Spinal cord (tissue), 10 donors: ENCODE data around the gene UBA5. TPM values are rescaled to one million over a fixed set of nuclear protein-coding genes. Genes with fewer than 3 reads are reported as not detected.
"Not testable (repeated sequence)": the region's sequence is repeated elsewhere in the genome, so short reads cannot be mapped to it uniquely, and the experiment has no call there.

Experiments
- DNase-seq, 6 donors: peaks; one replicate each; pipeline versions ENCODE4 v3.0.0 to v3.0.0-alpha.2; 2013 to 2015; ENCODE audit warnings: low spot score in 6 of 6, low read depth in 4 of 6
- H3K27ac ChIP-seq: one replicate; pipeline ENCODE4 v1.5.1; 2013; ENCODE audit warnings: low read depth, low read length, control low read depth
- H3K27me3 ChIP-seq: one replicate; pipeline ENCODE4 v1.6.1; 2013; ENCODE audit warnings: low read length; ENCODE audit not compliant: control insufficient read depth, insufficient read depth
- H3K36me3 ChIP-seq: one replicate; pipeline ENCODE4 v1.6.1; 2013; ENCODE audit warnings: low read length; ENCODE audit not compliant: control insufficient read depth, insufficient read depth
- H3K4me1 ChIP-seq: one replicate; pipeline ENCODE4 v1.6.1; 2013; ENCODE audit warnings: low read length; ENCODE audit not compliant: control insufficient read depth, insufficient read depth
- H3K4me3 ChIP-seq: one replicate; pipeline ENCODE4 v1.5.1; 2013; ENCODE audit warnings: low read depth, low read length, control low read depth
- H3K9me3 ChIP-seq: one replicate; pipeline ENCODE4 v1.6.1; 2013; ENCODE audit warnings: low read length; ENCODE audit not compliant: control insufficient read depth, insufficient read depth
- WGBS: methylation state at CpG from one replicate; pipeline ENCODE4 v1.1.5; 2013; ENCODE audit warnings: missing lambda C conversion rate; ENCODE audit not compliant: insufficient coverage; 5-methylcytosine and 5-hydroxymethylcytosine counted together
- polyA plus RNA-seq, 2 donors: library from polyadenylated mRNA; unstranded; fragments of 120-200 nt; gene quantifications; one replicate each; pipeline ENCODE4 v1.2.1, GENCODE V29; 2013; ENCODE audit not compliant: insufficient read length in 2 of 2
- total RNA-seq, 2 donors: library from RNA; depleted of rRNA in 1 of 2; stranded (reverse); fragments of 120-200 nt in 1 of 2; fragments of >200 nt in 1 of 2; gene quantifications; one replicate each; pipeline versions ENCODE4 v1.2.3 to v1.2.4, GENCODE V29; 2013 to 2014
- donor health status: healthy.

Gene UBA5
- total and polyA plus RNA-seq, 4 donors = 44.5 to 79.2 (median 57.2) TPM

DNA sequence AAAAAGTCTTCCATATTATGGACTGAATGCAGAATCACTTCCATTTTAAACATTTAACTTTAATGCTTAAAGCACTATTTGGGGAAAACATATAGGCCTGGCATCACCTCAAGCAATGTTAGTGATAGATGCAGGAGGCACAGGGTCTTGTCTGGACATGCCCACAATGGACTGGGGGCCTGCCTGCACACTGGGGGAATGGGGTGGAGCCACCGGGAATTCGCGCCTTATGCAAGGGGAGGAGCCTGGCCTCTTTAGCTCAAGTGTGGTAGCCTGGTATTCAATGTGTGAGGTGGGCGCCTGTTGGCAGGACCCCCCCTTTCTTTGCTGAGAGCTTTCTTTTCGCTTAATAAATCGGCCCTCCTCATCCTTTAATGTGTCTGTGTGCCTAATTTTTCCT lies 33.2 kb upstream of the UBA5 start:
- WGBS = no CpG with 5 or more reads among the region's 6 CpGs
- Histone ChIP-seq H3K36me3 (peaks cover 8% of the 10 kb centered on the region), H3K27ac (no peak overlapping the region), H3K4me1 (no peaks in the 10 kb centered on the region), H3K27me3 (no peaks in the 10 kb centered on the region), H3K4me3 (no peak overlapping the region), H3K9me3 (no peaks in the 10 kb centered on the region)
- DNase-seq = no peak

DNA sequence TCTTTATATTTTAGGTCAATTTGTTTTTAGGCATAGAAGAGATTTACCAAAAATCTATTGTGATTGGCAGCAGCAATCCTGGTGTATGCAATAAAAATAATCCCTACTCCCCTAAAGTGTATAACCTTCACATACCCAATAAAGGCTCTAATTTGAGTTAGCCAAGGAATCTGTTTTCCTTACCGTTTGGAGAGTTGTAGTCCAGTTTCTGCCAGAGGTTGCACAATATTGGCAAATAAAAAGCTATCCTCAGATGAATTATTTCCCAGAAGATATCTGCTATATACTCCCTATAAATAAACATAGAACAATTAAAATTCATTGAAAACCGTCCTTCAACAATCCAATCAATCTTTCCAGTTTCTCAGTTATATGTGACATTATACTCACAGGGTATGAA lies 32.0 kb upstream of the UBA5 start:
- Histone ChIP-seq H3K27me3 (no peaks in the 10 kb centered on the region), H3K4me1 (no peaks in the 10 kb centered on the region), H3K27ac (no peak overlapping the region), H3K36me3 (peaks cover 8% of the 10 kb centered on the region), H3K9me3 (no peaks in the 10 kb centered on the region), H3K4me3 (no peak overlapping the region)
- WGBS = 83% methylated on average over 1 of the region's 2 CpGs
- no peak for DNase-seq

DNA sequence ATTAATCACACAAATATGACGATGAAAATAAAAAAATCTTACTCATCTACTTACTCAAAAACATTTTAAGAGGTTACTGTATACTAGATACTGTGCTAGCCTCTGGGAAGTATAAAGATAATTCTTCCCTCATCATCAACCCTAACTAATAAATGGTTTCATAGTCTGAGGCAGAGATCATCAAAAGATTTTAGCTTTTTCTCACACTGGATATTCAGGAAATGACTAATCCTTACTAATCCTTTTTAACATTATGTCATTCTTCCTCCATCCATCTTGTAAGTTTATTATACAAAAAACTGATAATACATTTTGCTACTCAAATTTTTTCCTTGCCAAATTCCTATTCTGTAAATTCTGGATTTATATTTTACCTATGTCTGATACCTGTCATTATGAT lies 30.2 kb upstream of the UBA5 start:
- no CpG with 5 or more reads among the region's 1 CpG for WGBS

DNA sequence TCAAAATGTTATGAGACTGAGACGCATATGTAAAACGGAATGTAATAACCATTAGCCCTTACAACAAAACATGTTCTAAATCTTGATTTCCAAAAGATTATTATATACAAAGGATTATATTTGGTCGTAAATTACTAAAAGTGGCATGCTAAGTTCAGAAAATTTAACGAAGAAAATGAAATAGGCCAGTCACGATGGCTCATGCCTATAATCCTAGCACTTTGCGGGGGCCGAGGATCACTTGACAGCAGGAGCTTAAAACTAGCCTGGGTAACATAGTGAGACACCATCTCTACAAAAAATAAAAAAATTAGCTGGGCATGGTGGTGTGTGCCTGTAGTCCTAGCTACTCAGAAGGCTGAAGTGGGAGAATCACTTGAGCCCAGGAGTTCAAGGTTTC lies 29.5 kb upstream of the UBA5 start:
- 100% methylated on average over 3 of the region's 7 CpGs for WGBS
- no peak overlapping the region for H3K4me3 ChIP-seq
- no peaks in the 10 kb centered on the region for H3K4me1 ChIP-seq
- H3K36me3 ChIP-seq = peaks cover 6% of the 10 kb centered on the region
- no peaks in the 10 kb centered on the region for H3K9me3 ChIP-seq
- DNase-seq = no peak
- no peak overlapping the region for H3K27ac ChIP-seq
- H3K27me3 ChIP-seq = no peaks in the 10 kb centered on the region

More for the DNA sequence above, 30.2 kb upstream of the UBA5 start:
- Histone ChIP-seq H3K9me3 (no peaks in the 10 kb centered on the region), H3K36me3 (peaks cover 3% of the 10 kb centered on the region), H3K27me3 (no peaks in the 10 kb centered on the region), H3K4me3 (no peak overlapping the region), H3K27ac (no peak overlapping the region), H3K4me1 (no peaks in the 10 kb centered on the region)
- DNase-seq = no peak

DNA sequence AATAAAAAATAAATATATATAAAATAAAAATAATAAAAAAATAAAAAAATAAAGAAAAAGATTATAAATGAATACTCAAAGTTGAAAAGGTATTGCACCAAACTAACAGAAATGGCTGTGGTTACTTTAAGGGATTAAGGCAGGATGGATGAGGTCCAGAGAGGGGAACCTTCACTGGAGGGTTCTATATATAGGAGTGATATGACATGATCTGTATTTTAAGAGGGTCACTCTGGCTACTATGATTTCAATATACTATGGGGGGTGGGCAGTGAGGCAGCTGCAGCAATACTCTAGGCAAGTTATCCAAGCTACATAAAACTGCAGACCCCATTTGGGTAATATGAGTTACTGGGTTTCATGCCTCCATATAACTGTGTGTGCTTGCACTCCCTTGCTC lies 25.1 kb upstream of the UBA5 start:
- no peak for DNase-seq
- Histone ChIP-seq H3K27me3 (no peaks in the 10 kb centered on the region), H3K9me3 (no peaks in the 10 kb centered on the region), H3K36me3 (peaks cover 5% of the 10 kb centered on the region), H3K4me3 (no peak overlapping the region), H3K27ac (no peak overlapping the region), H3K4me1 (no peaks in the 10 kb centered on the region)

DNA sequence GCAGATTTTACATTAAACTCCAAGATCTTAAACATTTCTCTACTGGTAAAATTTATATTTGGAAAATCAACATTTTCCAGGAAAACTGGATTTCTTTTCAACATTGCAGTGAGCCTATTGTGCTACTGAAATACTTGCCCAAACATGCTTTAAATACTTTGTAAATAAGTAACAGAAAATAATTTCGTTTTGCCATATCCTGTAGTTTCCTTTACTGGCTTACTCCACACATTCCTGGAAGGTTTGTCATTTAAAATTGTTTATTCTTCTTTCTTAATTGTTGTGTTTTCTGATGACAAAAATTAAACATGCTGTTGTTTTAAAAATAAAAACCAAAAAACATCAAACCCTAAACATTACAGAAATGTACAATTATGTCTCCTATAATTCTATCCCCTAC lies 22.5 kb upstream of the UBA5 start:
- no CpG with 5 or more reads among the region's 1 CpG for WGBS
- Histone ChIP-seq H3K4me3 (no peak overlapping the region), H3K27me3 (no peaks in the 10 kb centered on the region), H3K27ac (no peak overlapping the region), H3K36me3 (peaks cover 6% of the 10 kb centered on the region), H3K9me3 (no peaks in the 10 kb centered on the region), H3K4me1 (no peaks in the 10 kb centered on the region)
- no peak for DNase-seq

DNA sequence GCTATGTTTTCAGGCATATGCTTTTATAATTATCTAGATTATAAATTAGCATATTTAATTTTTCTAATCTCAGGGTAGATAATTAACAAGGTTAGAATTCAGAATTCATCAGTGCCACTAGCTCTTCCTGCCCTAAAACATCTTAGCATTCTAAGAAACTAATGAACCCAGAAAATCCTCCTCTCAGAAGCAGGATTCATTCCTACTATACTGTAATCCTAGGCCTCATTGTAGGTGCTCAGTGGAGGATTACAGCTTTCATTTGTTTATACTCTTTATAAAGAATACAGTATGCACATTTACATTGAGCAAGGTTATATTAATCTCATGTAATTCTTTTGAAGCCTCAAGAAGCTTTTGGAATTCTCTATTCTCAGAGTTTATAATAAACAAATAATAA lies 21.4 kb upstream of the UBA5 start:
- Histone ChIP-seq H3K27me3 (no peaks in the 10 kb centered on the region), H3K9me3 (no peaks in the 10 kb centered on the region), H3K4me1 (no peaks in the 10 kb centered on the region), H3K36me3 (peaks cover 6% of the 10 kb centered on the region), H3K27ac (no peak overlapping the region), H3K4me3 (no peak overlapping the region)
- DNase-seq = no peak

DNA sequence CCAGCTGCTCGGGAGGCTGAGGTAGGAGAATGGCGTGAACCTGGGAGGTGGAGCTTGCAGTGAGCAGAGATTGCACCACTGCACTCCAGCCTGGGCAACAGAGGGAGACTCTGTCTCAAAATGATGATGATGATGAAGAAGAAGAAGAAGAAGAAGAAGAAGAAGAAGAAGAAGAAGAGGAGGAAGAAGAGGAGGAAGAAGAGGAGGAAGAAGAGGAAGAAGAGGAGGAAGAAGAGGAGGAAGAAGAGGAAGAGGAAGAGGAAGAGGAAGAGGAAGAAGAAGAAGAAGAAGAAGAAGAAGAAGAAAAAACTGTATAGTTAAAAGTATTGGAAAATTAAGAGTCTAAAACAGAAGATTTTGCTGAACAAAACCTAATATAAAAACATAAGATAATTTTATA lies 18.7 kb upstream of the UBA5 start:
- H3K36me3 ChIP-seq, H3K4me3 ChIP-seq, DNase-seq, H3K4me1 ChIP-seq, H3K27me3 ChIP-seq, H3K27ac ChIP-seq, H3K9me3 ChIP-seq: not testable (repeated sequence)
- 88% methylated on average over 2 of the region's 2 CpGs for WGBS

DNA sequence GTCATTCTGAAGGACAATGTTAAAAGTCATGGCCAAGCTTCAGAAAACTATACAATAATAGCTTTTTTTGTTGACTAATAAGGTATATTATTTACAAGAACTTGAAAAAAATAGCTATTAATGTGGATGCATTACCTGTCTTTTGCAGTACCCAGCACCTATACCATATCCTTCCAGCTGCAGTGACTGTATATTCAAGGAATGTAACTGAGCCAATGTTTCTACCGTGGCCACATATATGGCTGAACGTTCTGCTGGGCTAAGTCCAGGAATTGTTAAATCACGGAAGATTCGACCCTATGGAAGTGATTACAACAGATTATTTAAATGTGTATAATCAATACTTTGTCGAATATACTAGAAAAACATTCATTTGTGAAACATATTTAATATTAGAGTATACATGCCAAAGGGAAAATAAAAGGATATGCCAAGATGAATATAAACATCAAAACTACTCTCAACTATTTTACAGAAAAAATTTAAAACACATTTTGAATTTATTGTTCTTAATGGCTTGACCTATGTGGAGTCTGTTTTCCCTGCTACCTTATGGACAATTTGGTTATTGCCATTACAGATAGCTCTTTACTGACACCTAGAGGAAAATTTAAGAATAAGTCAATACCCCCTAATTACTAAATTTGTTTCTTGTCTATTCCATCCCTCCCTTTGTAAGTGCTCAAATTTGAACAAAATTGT lies 18.1 kb upstream of the UBA5 start:
- 100% methylated on average over 1 of the region's 5 CpGs for WGBS
- H3K27me3 ChIP-seq = no peaks in the 10 kb centered on the region
- H3K4me3 ChIP-seq = no peak overlapping the region
- H3K36me3 ChIP-seq = peaks cover 3% of the 10 kb centered on the region
- DNase-seq = peak in 3 of 6 donors; percentile 29 to 81 (median 60)
- no peaks in the 10 kb centered on the region for H3K9me3 ChIP-seq
- H3K27ac ChIP-seq = no peak overlapping the region
- H3K4me1 ChIP-seq = no peaks in the 10 kb centered on the region

DNA sequence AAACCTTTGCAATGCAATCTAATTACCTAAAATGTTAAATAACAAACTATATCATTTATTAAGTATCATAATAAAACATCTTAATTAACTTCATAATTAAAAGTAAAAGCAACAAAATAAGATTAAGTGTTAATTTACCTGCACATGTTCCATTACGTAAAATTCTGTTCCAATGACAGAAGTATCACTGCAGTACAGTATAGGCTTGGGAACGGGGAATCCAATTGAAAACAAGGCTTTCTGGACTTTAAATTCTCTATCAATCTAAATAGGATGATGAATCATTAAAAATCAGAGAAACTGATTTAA lies 17.6 kb upstream of the UBA5 start:
- no CpG with 5 or more reads among the region's 2 CpGs for WGBS

More for the DNA sequence above, 17.6 kb upstream of the UBA5 start:
- H3K4me1 ChIP-seq = no peaks in the 10 kb centered on the region
- H3K9me3 ChIP-seq = no peaks in the 10 kb centered on the region
- no peak overlapping the region for H3K27ac ChIP-seq
- peaks cover 3% of the 10 kb centered on the region for H3K36me3 ChIP-seq
- no peaks in the 10 kb centered on the region for H3K27me3 ChIP-seq
- no peak for DNase-seq
- H3K4me3 ChIP-seq = no peak overlapping the region
